Right lobe of liver (tissue), 6 donors: ENCODE data around the gene CCM2. TPM values are rescaled to one million over a fixed set of nuclear protein-coding genes. Genes with fewer than 3 reads are reported as not detected.

ENCODE experiments used
- ATAC-seq, 4 donors: fragments of 200-7000 bp; cut with Tn5 transposase; one replicate each; pipeline ENCODE4 v1.9.1; 2020; ENCODE audit warnings: mild to moderate bottlenecking in 4 of 4, moderate library complexity in 4 of 4
- DNase-seq, 3 donors: peaks; one replicate each; pipeline ENCODE4 v3.0.0-alpha.2; 2020
- H3K27ac ChIP-seq, 3 donors: fragments of 200-600 bp; one replicate each; pipeline ENCODE4 v1.8.0; 2022
- H3K27me3 ChIP-seq, 2 donors: fragments of 200-600 bp; one replicate each; pipeline ENCODE4 v1.8.0; 2022
- H3K36me3 ChIP-seq, 4 donors: fragments of 200-600 bp; sonication (generic) in 1 of 4; one replicate each; pipeline versions ENCODE4 v1.5.1 to v1.8.0; 2017 to 2022; ENCODE audit warnings: control low read depth in 1 of 4
- H3K4me1 ChIP-seq, 4 donors: fragments of 200-600 bp; sonication (generic) in 1 of 4; one replicate each; pipeline versions ENCODE4 v1.5.1 to v1.8.0; 2017 to 2022; ENCODE audit warnings: control low read depth in 1 of 4
- H3K4me3 ChIP-seq, 3 donors: fragments of 200-600 bp; one replicate each; pipeline ENCODE4 v1.8.0; 2022
- H3K9me3 ChIP-seq, 4 donors: fragments of 200-600 bp; sonication (generic) in 1 of 4; one replicate each; pipeline versions ENCODE4 v1.5.1 to v1.8.0; 2017 to 2022; ENCODE audit warnings: control low read depth in 1 of 4
- POLR2A ChIP-seq: fragments of 450-650 bp; IDR thresholded peaks from one replicate; pipeline ENCODE4 v1.6.1; 2017; ENCODE audit warnings: antibody characterized with exemption, mild to moderate bottlenecking
- WGBS: methylation state at CpG from one replicate; pipeline ENCODE4 v1.1.6; 2018; ENCODE audit warnings: low coverage, low lambda C conversion rate; ENCODE audit not compliant: insufficient coverage; ENCODE audit errors: missing lambda C conversion rate; 5-methylcytosine and 5-hydroxymethylcytosine counted together
- intact Hi-C, 2 donors: fragments of 100-400 bp; cut with DNase I; formaldehyde crosslinking; loops; one replicate each; pipeline versions ENCODE4 v1.11.2 to v1.14.1; 2022
- total RNA-seq, 6 experiments: library from RNA; depleted of rRNA in 2 of 6; stranded (reverse); fragments of >200 nt in 2 of 6; fragmentation: NEBNext Ultra II Directional in 3 of 6; extraction: Animal tissue kit (Norgen Biotek cat#: 25700) in 3 of 6; gene quantifications; one replicate each; pipeline versions ENCODE4 v1.1.0 to v1.2.4, GENCODE V29; 2016 to 2023
- TF ChIP-seq, protein P1 (sequence below), 4 donors: fragments of 200-600 bp in 3 of 4; fragments of 450-650 bp in 1 of 4; IDR thresholded peaks; one replicate each; pipeline versions ENCODE4 v1.5.1 to v1.8.0; 2016 to 2022; ENCODE audit warnings: antibody characterized with exemption in 4 of 4, mild to moderate bottlenecking in 2 of 4
- donor health status: DM: no; HTN: yes; CAD: no.
- donor health status: DM: no; HTN: no; CAD: no.
- donor health status: DM: no; HTN: no; CAD: no.
- donor health status: DM: no; HTN: yes; CAD: no.
- donor health status: DM: no; HTN: yes; CAD: no.

Gene CCM2
- total RNA-seq, 6 experiments from 2014 or later: 29.4 to 70.7 (median 37.9) TPM

GRCh38 chr7:45101748-45102147 is 101.7 kb downstream of the CCM2 start:
- H3K9me3 ChIP-seq: no peaks in the 10 kb centered on the region
- H3K27me3 ChIP-seq: no peaks in the 10 kb centered on the region
- no peak for ATAC-seq
- intact Hi-C loops: no loop called here
- no peak for TF ChIP-seq POLR2A
- TF ChIP-seq, protein P1, sequence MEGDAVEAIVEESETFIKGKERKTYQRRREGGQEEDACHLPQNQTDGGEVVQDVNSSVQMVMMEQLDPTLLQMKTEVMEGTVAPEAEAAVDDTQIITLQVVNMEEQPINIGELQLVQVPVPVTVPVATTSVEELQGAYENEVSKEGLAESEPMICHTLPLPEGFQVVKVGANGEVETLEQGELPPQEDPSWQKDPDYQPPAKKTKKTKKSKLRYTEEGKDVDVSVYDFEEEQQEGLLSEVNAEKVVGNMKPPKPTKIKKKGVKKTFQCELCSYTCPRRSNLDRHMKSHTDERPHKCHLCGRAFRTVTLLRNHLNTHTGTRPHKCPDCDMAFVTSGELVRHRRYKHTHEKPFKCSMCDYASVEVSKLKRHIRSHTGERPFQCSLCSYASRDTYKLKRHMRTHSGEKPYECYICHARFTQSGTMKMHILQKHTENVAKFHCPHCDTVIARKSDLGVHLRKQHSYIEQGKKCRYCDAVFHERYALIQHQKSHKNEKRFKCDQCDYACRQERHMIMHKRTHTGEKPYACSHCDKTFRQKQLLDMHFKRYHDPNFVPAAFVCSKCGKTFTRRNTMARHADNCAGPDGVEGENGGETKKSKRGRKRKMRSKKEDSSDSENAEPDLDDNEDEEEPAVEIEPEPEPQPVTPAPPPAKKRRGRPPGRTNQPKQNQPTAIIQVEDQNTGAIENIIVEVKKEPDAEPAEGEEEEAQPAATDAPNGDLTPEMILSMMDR (IDR thresholded peaks at IDR 0.05): no peak
- H3K36me3 ChIP-seq: peaks cover 16 to 79% (median 51%) of the 10 kb centered on the region in 4 donors
- H3K4me3 ChIP-seq: no peak overlapping the region
- no peaks in the 10 kb centered on the region for H3K4me1 ChIP-seq
- no peak for DNase-seq
- H3K27ac ChIP-seq: no peak overlapping the region
- 80% methylated on average over 1 of the region's 12 CpGs for whole genome bisulfite sequencing

GRCh38 chr7:45102785-45103712 is 103.0 kb downstream of the CCM2 start:
- Histone ChIP-seq H3K4me3 (no peak overlapping the region), H3K4me1 (peaks cover 0 to 2% (median 0%) of the 10 kb centered on the region in 4 donors), H3K36me3 (peaks cover 16 to 92% (median 58%) of the 10 kb centered on the region in 4 donors), H3K27ac (no peak overlapping the region), H3K9me3 (no peaks in the 10 kb centered on the region), H3K27me3 (no peaks in the 10 kb centered on the region)
- 95% methylated on average over 7 of the region's 14 CpGs for WGBS
- ATAC-seq: no peak
- no peak for TF ChIP-seq POLR2A
- TF ChIP-seq, protein P1 (IDR thresholded peaks at IDR 0.05): no peak
- intact Hi-C loops: no loop called here
- no peak for DNase-seq

DNA sequence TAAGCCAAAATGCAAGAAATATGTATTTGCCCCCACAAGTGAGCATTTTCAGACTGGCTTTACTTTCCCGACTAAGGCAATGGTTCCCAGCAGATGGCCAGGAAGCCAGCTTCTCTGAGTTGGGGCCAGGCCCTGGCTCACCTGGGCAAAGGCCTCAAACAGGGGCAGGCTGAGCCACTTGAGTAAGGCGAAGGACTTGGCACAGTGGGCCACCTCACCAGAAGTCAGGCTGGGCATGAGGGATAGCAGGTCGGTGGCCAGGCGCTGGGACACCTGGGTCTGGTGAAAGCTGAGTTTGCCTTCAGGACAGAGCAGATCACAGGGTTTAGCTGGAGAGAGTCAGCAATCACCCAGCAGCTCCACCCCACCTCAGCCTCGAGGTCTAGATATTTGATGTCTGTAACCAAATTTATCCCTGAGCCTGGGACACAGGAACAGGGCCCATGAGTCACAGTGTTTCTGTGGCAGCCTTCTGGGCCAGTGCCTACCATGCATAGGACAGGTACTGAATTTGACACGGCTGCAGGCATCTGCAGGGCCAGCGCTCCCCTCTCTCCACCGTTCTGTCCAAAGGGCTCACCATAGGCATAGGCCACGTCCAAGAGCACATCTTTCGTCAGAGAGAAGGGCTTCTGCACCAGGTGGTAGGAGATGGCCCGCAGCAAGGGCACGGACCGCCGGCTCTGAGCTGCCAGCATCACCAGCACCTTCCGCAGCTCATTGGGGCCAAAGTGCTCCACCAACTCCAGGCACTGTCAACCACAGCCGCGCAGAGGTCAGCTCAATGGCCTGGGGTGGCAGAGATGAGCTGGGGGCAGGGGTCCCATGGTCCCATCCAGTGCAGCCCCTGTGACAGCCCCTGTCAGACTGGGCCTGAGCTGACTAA is 104.2 kb downstream of the CCM2 start:
- Histone ChIP-seq H3K27me3 (no peaks in the 10 kb centered on the region), H3K9me3 (no peaks in the 10 kb centered on the region), H3K4me1 (peaks cover 0 to 12% (median 0%) of the 10 kb centered on the region in 4 donors), H3K27ac (no peak overlapping the region), H3K36me3 (peaks cover 16 to 100% (median 64%) of the 10 kb centered on the region in 4 donors), H3K4me3 (no peak overlapping the region)
- WGBS: no CpG with 5 or more reads among the region's 17 CpGs
- TF ChIP-seq POLR2A: no peak
- TF ChIP-seq, protein P1 (IDR thresholded peaks at IDR 0.05): no peak
- ATAC-seq (no peak), DNase-seq (no peak)
- intact Hi-C loops: no loop called here

- ATAC-seq (no peak), DNase-seq (no peak)
- Histone ChIP-seq H3K36me3 (peaks cover 16 to 92% (median 62%) of the 10 kb centered on the region in 4 donors), H3K27me3 (no peaks in the 10 kb centered on the region), H3K4me3 (no peak overlapping the region), H3K9me3 (no peaks in the 10 kb centered on the region), H3K4me1 (peaks cover 0 to 14% (median under 1%) of the 10 kb centered on the region in 4 donors), H3K27ac (no peak overlapping the region)
- 60% methylated on average over 1 of the region's 12 CpGs for WGBS
- TF ChIP-seq, protein P1 (IDR thresholded peaks at IDR 0.05): no peak
- no peak for TF ChIP-seq POLR2A
- intact Hi-C loops: no loop called here
Measured at GRCh38 chr7:45104844-45105587, 105.0 kb downstream of the CCM2 start.
